GM12892 (cell line): ENCODE results near the gene TBKBP1.

ENCODE experiments used
- DNase-seq: peaks from one replicate; pipeline ENCODE4 v3.0.0; 2011; ENCODE audit not compliant: insufficient read length
- FAIRE-seq: peaks from 2 replicates; lab custom pipeline; 2011; peaks lifted over from hg19 to GRCh38; lab: Jason Lieb, UNC
- POLR2A ChIP-seq: IDR thresholded peaks from 2 replicates; pipeline ENCODE4 v1.6.1; 2011; ENCODE audit warnings: low read depth, low read length, control low read depth
- POLR2AphosphoS5 ChIP-seq: IDR thresholded peaks from 2 replicates; pipeline ENCODE4 v1.6.1; 2011; ENCODE audit warnings: low read depth, low read length, control low read depth
- TAF1 ChIP-seq: IDR thresholded peaks from 2 replicates; pipeline ENCODE4 v1.6.1; 2011; ENCODE audit warnings: low read depth, mild to moderate bottlenecking, control low read depth, low read length, borderline replicate concordance

Gene TBKBP1

GRCh38 chr17:47709594-47709993, 15.6 kb downstream of the TBKBP1 start:
- TF ChIP-seq POLR2AphosphoS5 = no peak
- TF ChIP-seq TAF1 = no peak
- TF ChIP-seq POLR2A = no peak
- FAIRE-seq = no peak

DNA sequence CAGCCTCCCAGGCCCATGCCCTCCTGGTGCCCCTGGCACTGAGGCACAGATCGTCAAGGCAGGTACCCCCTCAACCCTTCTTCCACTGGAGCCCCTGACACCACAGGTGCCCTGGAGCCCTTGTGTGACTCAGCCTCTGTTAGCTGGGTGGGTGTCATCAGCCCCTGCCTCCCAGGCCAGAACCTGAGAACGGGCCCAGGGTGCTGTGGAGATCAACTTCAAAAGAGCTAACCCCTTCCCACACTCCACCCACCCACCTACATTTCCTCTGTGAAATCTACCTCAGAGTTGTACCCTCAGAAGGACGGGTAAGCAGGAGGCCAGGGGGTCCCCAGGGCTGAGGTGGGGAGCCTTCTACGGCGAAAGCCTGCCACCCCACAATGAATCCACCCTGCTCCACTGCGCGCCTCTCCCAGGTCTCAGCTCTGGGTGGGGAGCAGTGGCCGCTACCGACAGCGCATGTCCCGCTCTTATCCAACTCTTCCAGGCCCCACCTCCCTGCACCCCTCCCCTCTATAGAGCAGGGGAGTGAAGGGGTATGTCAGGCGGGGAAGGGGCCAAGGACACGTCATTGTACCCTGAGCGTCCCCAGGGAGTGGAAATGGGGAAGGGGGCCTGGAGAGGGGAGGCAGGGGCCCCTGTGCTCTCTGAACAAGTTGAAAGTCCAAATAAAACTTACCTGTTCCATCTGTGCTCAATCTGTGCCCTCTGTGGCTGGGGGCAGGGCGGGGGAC, 17.6 kb downstream of the TBKBP1 start:
- no peak for FAIRE-seq
- no peak for TF ChIP-seq POLR2AphosphoS5
- no peak for TF ChIP-seq POLR2A
- no peak for TF ChIP-seq TAF1
- no peak for DNase-seq

More at GRCh38 chr17:47709594-47709993, 15.6 kb downstream of the TBKBP1 start:
- no peak for DNase-seq

DNA sequence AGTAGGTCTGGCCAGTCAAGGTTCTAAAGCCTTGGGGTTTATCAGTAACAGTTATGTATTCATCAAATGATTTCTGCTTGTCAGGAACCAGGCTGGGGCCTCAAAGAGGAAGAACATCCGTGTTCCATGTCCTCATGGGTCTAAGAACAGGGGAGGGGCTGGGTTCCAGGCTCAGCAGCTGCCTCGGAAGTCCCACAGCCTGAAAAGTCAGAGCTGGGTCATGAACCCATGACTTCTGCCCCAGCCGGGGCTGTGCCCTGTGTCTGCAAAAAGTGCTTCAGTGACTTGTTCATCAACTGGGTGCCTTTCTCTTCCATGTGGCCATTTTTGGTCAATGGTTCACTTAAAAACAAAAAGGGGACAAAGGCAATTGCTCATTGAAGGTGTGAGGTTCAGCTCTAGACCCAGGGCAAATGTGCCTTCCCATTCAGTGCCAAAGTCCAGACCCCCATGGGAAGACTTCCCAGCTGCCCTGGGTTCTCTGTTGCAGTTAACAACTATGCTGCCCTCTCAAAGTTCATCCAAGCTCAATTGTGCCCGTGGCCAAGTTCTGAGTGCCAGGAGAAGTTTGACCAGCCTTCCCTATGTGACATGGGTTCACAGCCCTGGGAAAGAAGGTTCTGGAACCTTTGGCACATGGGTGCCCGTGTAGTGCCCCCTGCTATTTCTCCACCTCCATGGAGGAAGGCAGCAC, 18.5 kb downstream of the TBKBP1 start:
- no peak for DNase-seq
- FAIRE-seq = no peak
- no peak for TF ChIP-seq POLR2AphosphoS5
- no peak for TF ChIP-seq TAF1
- TF ChIP-seq POLR2A = no peak

- FAIRE-seq (no peak), DNase-seq (no peak)
- TF ChIP-seq POLR2AphosphoS5 (no peak), TAF1 (no peak), POLR2A (no peak)
Measured at GRCh38 chr17:47713980-47714700, 20.2 kb downstream of the TBKBP1 start.

GRCh38 chr17:47714773-47715396, 20.9 kb downstream of the TBKBP1 start:
- DNase-seq (no peak), FAIRE-seq (no peak)
- TF ChIP-seq TAF1 (no peak), POLR2AphosphoS5 (no peak), POLR2A (no peak)

GRCh38 chr17:47715669-47716325, 21.8 kb downstream of the TBKBP1 start:
- DNase-seq = no peak
- TF ChIP-seq POLR2A = no peak
- no peak for TF ChIP-seq TAF1
- no peak for TF ChIP-seq POLR2AphosphoS5
- FAIRE-seq = no peak

DNA sequence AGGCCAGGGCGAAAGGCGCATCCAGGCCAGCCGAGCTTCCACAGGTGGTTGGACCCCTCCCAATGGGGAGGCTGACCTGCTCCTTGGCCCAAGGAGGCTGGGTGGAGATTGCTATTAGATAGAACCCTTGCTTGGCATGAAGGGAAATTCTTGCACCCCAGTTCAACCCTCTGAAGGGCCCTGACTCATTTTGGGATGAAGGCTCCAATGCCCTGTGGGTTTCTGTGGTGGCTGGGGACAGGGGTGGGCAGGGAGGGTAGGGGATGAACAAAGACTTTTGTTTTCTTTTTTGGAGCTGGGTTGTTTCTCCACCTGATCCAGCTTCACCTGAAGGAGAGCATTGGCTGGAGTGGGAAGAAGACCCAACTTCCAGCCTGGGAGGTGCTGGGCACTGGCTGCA, 22.4 kb downstream of the TBKBP1 start:
- DNase-seq (no peak), FAIRE-seq (no peak)
- no peak for TF ChIP-seq POLR2A
- TF ChIP-seq POLR2AphosphoS5 = no peak
- TF ChIP-seq TAF1 = no peak

DNA sequence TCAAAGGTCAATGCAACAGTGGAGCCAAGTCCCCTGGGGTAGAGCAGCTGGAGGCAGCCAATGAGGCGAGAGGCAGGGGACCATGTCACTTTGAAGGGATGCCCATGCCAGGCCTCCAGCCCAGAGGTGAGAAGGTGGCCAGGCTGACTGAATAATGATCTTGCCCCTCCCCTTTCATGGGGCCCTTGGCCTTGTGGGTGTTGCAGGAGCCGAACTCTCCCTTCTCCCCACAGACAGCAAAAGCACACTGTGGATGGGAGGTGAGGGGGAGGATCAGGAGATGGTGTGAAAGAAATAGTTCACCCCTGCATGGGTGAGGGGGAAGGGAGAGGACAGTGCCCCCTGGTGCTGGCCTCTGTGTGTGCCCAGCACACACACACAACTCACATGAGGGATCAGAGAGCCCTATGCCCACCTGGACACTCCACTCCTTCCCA, 23.3 kb downstream of the TBKBP1 start:
- TF ChIP-seq TAF1 (no peak), POLR2AphosphoS5 (no peak), POLR2A (no peak)
- DNase-seq (no peak), FAIRE-seq (no peak)

- FAIRE-seq (no peak), DNase-seq (no peak)
- TF ChIP-seq POLR2A = no peak
- TF ChIP-seq POLR2AphosphoS5 = no peak
- no peak for TF ChIP-seq TAF1
Measured at GRCh38 chr17:47717979-47718621, 24.1 kb downstream of the TBKBP1 start.

GRCh38 chr17:47718634-47719405, 24.9 kb downstream of the TBKBP1 start:
- FAIRE-seq (no peak), DNase-seq (no peak)
- TF ChIP-seq POLR2A (no peak), TAF1 (no peak)
